ENCODE results near the gene MRGPRG. TPM values are rescaled to one million over a fixed set of nuclear protein-coding genes. Genes with fewer than 3 reads are reported as not detected.

MRGPRG gene
- total and polyA plus RNA-seq, 9 of the 15 experiments (the other 6 are each of a cell fraction or from before 2014, with no cell fraction given) = not detected

DNA sequence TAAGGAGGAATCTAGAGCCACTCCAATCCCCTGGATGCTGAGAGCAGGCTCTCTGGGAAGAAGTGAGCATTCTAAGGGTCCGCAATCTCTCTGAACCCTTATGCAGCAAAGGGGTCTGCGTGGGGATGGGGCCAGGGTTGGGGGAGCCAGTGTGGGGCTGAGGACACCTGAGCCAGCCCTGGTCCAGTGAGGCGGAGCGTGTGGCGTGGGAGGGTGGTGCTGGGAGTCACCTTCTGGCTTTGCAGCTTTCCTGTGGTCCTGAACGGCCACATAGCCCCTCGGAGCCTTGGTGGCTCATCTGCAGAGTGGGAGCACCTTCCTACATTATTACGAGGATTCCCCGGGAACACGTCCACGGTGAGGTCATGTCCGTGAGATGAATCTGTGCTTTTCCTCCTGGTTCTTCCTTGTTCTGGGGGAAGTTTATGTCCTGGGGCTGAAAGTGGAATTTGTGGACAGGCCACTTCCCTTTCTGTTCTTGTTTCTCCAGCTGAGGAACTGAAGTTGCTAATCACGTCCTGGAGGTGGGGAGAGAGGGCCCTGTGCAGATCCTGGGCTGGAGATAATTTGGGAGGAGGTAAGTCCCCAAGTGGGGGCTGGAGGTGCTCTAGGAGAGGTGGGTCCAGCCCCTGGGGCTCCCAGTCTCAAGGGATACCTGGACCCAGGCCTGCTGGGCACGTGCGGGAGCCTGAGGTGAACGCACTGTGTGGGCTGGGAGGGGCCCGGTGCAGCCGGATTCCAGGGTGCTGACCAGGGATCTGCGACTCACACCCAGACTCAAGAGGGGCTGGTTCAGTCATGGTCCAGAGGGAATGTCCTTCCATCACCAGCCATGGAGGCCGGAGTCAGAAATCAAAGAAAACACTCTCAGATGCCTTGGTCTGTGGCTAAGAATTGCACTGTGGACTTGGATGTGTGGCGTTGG is 7.5 kb upstream of the MRGPRG start:
- CTCF ChIA-PET (ENCODE audit: low intra/inter-chr PET ratio) = no interaction called here
- Histone ChIP-seq H3K36me3 (ENCODE audit: control insufficient read depth, insufficient read depth, low read length) (no peaks in the 10 kb centered on the region), H3K4me1 (replicated peaks in 1 of 2; ENCODE audit: control insufficient read depth in 2 of 2, insufficient read depth in 2 of 2, low read length in 2 of 2) (peaks cover 15 to 90% of the 10 kb centered on the region in 2 experiments; a peak in 4 of 5 replicates), H3K4me3 (no peak overlapping the region), H3K4me2 (ENCODE audit: insufficient read depth, low read length) (peak overlapping the region; percentile 33; the same call in 1 of the 2 replicates), H3K9ac (ENCODE audit: insufficient read depth in 1 of 2, low read depth in 2 of 2, low read length in 2 of 2) (peak overlapping the region in 1 of 2 experiments; percentile 67; a peak in 2 of 4 replicates), H3K27me3 (ENCODE audit: control insufficient read depth in 2 of 2, insufficient read depth in 2 of 2, low read length in 2 of 2) (no peaks in the 10 kb centered on the region), H3K79me2 (ENCODE audit: control insufficient read depth, insufficient read depth, low read length) (no peaks in the 10 kb centered on the region), H2AFZ (ENCODE audit: low read depth, low read length) (peak overlapping the region; percentile 20; the same call in 1 of the 2 replicates), H3K9me3 (replicated peaks; ENCODE audit: control insufficient read depth, insufficient read depth, low read depth, low read length) (no peaks in the 10 kb centered on the region), H4K20me1 (replicated peaks; ENCODE audit: control insufficient read depth, insufficient read depth, low read length) (no peaks in the 10 kb centered on the region), H3K27ac (ENCODE audit: extremely low read depth, low read depth, low read length) (no peak overlapping the region), H3K9me1 (ENCODE audit: control insufficient read depth, insufficient read depth, low read length) (peaks cover 2% of the 10 kb centered on the region)
- DNase-seq (ENCODE audit: extremely low read depth in 1 of 4, low spot score in 3 of 4) = no peak
- POLR2A ChIA-PET = interaction anchor here (0.7 to 2.9 kb wide), 3 partner anchors 9 to 968 kb away, joined by 3 to 13 read pairs (median 3); no protein-coding TSS in a partner anchor
- WGBS (ENCODE audit: insufficient coverage, low coverage, missing lambda C conversion rate) = 55% methylated on average over 18 of the region's 21 CpGs
- intact Hi-C loops (cut with micrococcal nuclease) = no loop called here
- no peak for FAIRE-seq
- in situ Hi-C loops (cut with MboI) = no loop called here
- ATAC-seq = no peak
- no TSS peak for BruUV-seq (replicated peaks)
- TF ChIP-seq RBM15 (IDR thresholded peaks at IDR 0.05; ENCODE audit: insufficient read depth, low read length) (no peak), KAT8 (IDR thresholded peaks at IDR 0.05; ENCODE audit: low read depth) (no peak), REST (IDR thresholded peaks at IDR 0.05; ENCODE audit: borderline replicate concordance) (peak; percentile 36; the same call in 1 of the 2 replicates), REST (CRISPR knock-in tag; IDR thresholded peaks at IDR 0.05; ENCODE audit: low read depth) (no peak), CTCF (IDR thresholded peaks at IDR 0.05 in 2 of 3, conservative IDR thresholded peaks at IDR 0.05 in 1 of 3; ENCODE audit: insufficient read depth in 2 of 3, low read depth in 1 of 3, low read length in 3 of 3) (peak in 2 of 3 experiments; percentile 23 to 32; a peak in 2 of 6 replicates)
- TF ChIP-seq, protein P1, sequence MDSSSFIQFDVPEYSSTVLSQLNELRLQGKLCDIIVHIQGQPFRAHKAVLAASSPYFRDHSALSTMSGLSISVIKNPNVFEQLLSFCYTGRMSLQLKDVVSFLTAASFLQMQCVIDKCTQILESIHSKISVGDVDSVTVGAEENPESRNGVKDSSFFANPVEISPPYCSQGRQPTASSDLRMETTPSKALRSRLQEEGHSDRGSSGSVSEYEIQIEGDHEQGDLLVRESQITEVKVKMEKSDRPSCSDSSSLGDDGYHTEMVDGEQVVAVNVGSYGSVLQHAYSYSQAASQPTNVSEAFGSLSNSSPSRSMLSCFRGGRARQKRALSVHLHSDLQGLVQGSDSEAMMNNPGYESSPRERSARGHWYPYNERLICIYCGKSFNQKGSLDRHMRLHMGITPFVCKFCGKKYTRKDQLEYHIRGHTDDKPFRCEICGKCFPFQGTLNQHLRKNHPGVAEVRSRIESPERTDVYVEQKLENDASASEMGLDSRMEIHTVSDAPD (CRISPR knock-in tag; IDR thresholded peaks at IDR 0.05) = no peak

Data from K562 (cell line).